HepG2 (cell line): ENCODE data around the gene POU2F1. TPM values are rescaled to one million over a fixed set of nuclear protein-coding genes. Genes with fewer than 3 reads are reported as not detected.
A peak's percentile ranks its signal among the peaks of the same experiment; 100 is the strongest.

Source experiments
- ATAC-seq: fragments of 200-7000 bp; cut with Tn5 transposase; 3 replicates; pipeline ENCODE4 v1.9.1; 2020; ENCODE audit warnings: mild to moderate bottlenecking, moderate library complexity
- BruUV-seq: library from RNA; stranded (reverse); fragments of 400-500 nt; replicated peaks from 2 replicates; lab custom pipeline; 2021; lab: Mats Ljungman, UMichigan
- CTCF ChIA-PET: fragments of 300-600 bp; formaldehyde crosslinking; extraction: SDS; loops from one replicate; lab custom pipeline; 2021; ENCODE audit warnings: low total read pairs, inconsistent platforms, low intra/inter-chr PET ratio; lab: Yijun Ruan, JAX
- POLR2A ChIA-PET: fragments of 350-600 bp; sonication (Branson Sonifier 250); formaldehyde crosslinking; loops from one replicate; lab custom pipeline; 2020; ENCODE audit warnings: antibody characterized with exemption, inconsistent platforms; lab: Yijun Ruan, JAX
- DNase-seq: peaks from one replicate; pipeline ENCODE4 v3.0.0-alpha.2; 2015; ENCODE audit warnings: low spot score
- FAIRE-seq: peaks from 3 replicates; lab custom pipeline; 2011; peaks lifted over from hg19 to GRCh38; lab: Jason Lieb, UNC
- H2AFZ ChIP-seq: one replicate; pipeline ENCODE4 v1.6.1; 2011; ENCODE audit warnings: low read length, inconsistent platforms
- H3K27ac ChIP-seq: fragments of 300-600 bp; 3 replicates; pipeline ENCODE4 v1.8.0; 2011; ENCODE audit warnings: mixed run types, mild to moderate bottlenecking, mixed read lengths, low read length, inconsistent platforms; ENCODE audit not compliant: insufficient read depth; ENCODE audit errors: extremely low read length
- H3K27me3 ChIP-seq, 2 experiments: fragments of 200-600 bp in 1 of 2; 2 replicates in 1 of 2; 3 replicates in 1 of 2; pipeline versions ENCODE4 v1.6.0 to v1.8.0; 2011; ENCODE audit warnings: low read length in 2 of 2, mild to moderate bottlenecking in 2 of 2, moderate library complexity in 2 of 2, inconsistent platforms in 1 of 2; ENCODE audit not compliant: insufficient read depth in 2 of 2, control insufficient read depth in 1 of 2
- H3K36me3 ChIP-seq, 2 experiments: fragments of 200-600 bp in 1 of 2; replicated peaks in 1 of 2; 2 replicates in 1 of 2; 3 replicates in 1 of 2; pipeline versions ENCODE4 v1.5.1 to v1.8.0; 2011; ENCODE audit warnings: low read length in 2 of 2, inconsistent platforms in 1 of 2; ENCODE audit not compliant: insufficient read depth in 2 of 2, control insufficient read depth in 1 of 2
- H3K4me1 ChIP-seq: 2 replicates; pipeline ENCODE4 v1.5.1; 2012; ENCODE audit warnings: low read length, inconsistent platforms; ENCODE audit not compliant: insufficient read depth
- H3K4me2 ChIP-seq: 2 replicates; pipeline ENCODE4 v1.6.0; 2011; ENCODE audit warnings: low read depth, low read length, inconsistent platforms
- H3K4me3 ChIP-seq, 3 experiments: fragments of 200-600 bp in 1 of 3; sonication (generic), shearing (Covaris generic) in 1 of 3; replicated peaks in 1 of 3; 2 replicates each; pipeline ENCODE4 v1.5.1; 2011 to 2016; ENCODE audit warnings: low read length in 3 of 3, inconsistent platforms in 2 of 3, low read depth in 2 of 3, mild to moderate bottlenecking in 2 of 3, control low read depth in 1 of 3, mixed read lengths in 1 of 3; ENCODE audit not compliant: insufficient read depth in 1 of 3
- H3K79me2 ChIP-seq: one replicate; pipeline ENCODE4 v1.6.1; 2011; ENCODE audit warnings: low read length, inconsistent platforms; ENCODE audit not compliant: insufficient read depth
- H3K9ac ChIP-seq: 2 replicates; pipeline ENCODE4 v1.6.0; 2011; ENCODE audit warnings: mild to moderate bottlenecking, low read depth, low read length, inconsistent platforms; ENCODE audit not compliant: insufficient read depth
- H3K9me3 ChIP-seq: 2 replicates; pipeline ENCODE4 v1.5.1; 2012; ENCODE audit warnings: mild to moderate bottlenecking, low read length
- H4K20me1 ChIP-seq: 2 replicates; pipeline ENCODE4 v1.6.0; 2011; ENCODE audit warnings: inconsistent platforms, mild to moderate bottlenecking, low read length, moderate library complexity; ENCODE audit not compliant: insufficient read depth
- ARNT2 ChIP-seq: sonication (generic); formaldehyde crosslinking; IDR thresholded peaks from 2 replicates; pipeline ENCODE4 v1.8.0; 2022; ENCODE audit warnings: mild to moderate bottlenecking, low read depth, missing genetic modification reagents, moderate library complexity
- FOSL1 ChIP-seq: sonication (generic); formaldehyde crosslinking; IDR thresholded peaks from 2 replicates; pipeline ENCODE4 v1.9.0; 2021; ENCODE audit warnings: missing genetic modification reagents, borderline replicate concordance
- FOXK2 ChIP-seq: fragments of 450-650 bp; IDR thresholded peaks from 2 replicates; pipeline ENCODE4 v1.6.1; 2016
- KIAA2018 ChIP-seq: sonication (generic); formaldehyde crosslinking; IDR thresholded peaks from 2 replicates; pipeline ENCODE4 v1.5.0; 2020; ENCODE audit warnings: mild to moderate bottlenecking, missing genetic modification reagents, borderline replicate concordance
- MAFK ChIP-seq, 2 experiments: IDR thresholded peaks in 1 of 2; conservative IDR thresholded peaks in 1 of 2; 2 replicates each; pipeline ENCODE4 v1.6.1; 2011; ENCODE audit warnings: improper control_type of control experiment in 2 of 2, low read length in 2 of 2
- MXI1 ChIP-seq: IDR thresholded peaks from 3 replicates; pipeline ENCODE4 v1.6.1; 2012; ENCODE audit warnings: low read depth, low read length, inconsistent platforms, borderline replicate concordance
- NCOA2 ChIP-seq: sonication (generic); formaldehyde crosslinking; IDR thresholded peaks from 2 replicates; pipeline ENCODE4 v1.8.0; 2022; ENCODE audit warnings: inconsistent platforms
- NR2F6 ChIP-seq, 2 experiments: IDR thresholded peaks; 2 replicates each; pipeline ENCODE4 v1.6.1; 2016; ENCODE audit warnings: antibody characterized with exemption in 1 of 2, mild to moderate bottlenecking in 1 of 2
- SOX5 ChIP-seq: IDR thresholded peaks from 2 replicates; pipeline ENCODE4 v1.6.1; 2016; ENCODE audit warnings: borderline replicate concordance
- SUZ12 ChIP-seq: fragments of 150-350 bp; IDR thresholded peaks from 2 replicates; pipeline ENCODE4 v1.6.1; 2014; ENCODE audit warnings: low read depth, low read length
- ZNF598 ChIP-seq: sonication (generic); formaldehyde crosslinking; IDR thresholded peaks from 2 replicates; pipeline ENCODE4 v1.5.1; 2020; ENCODE audit warnings: mild to moderate bottlenecking, missing genetic modification reagents, borderline replicate concordance
- ZNF644 ChIP-seq: IDR thresholded peaks from 2 replicates; pipeline ENCODE4 v1.6.1; 2016; ENCODE audit warnings: low read depth
- ZNF660 ChIP-seq: sonication (generic); formaldehyde crosslinking; IDR thresholded peaks from 2 replicates; pipeline ENCODE4 v1.5.1; 2020; ENCODE audit warnings: mild to moderate bottlenecking, low read depth, missing genetic modification reagents, borderline replicate concordance
- ZNF75D ChIP-seq: sonication (generic); formaldehyde crosslinking; IDR thresholded peaks from 2 replicates; pipeline ENCODE4 v1.8.1; 2023; ENCODE audit warnings: missing genetic modification reagents, mild to moderate bottlenecking, borderline replicate concordance
- ZSCAN20 ChIP-seq: sonication (generic); formaldehyde crosslinking; IDR thresholded peaks from 2 replicates; pipeline ENCODE4 v1.4.0; 2020; ENCODE audit warnings: missing genetic modification reagents, mild to moderate bottlenecking, borderline replicate concordance
- whole genome bisulfite sequencing: methylation state at CpG from one replicate; pipeline ENCODE4 v1.1.6; 2017; ENCODE audit warnings: low lambda C conversion rate; 5-methylcytosine and 5-hydroxymethylcytosine counted together
- in situ Hi-C: cut with HindIII; loops from 2 replicates; pipeline ENCODE4 v1.10.0; 2017; ENCODE audit warnings: low pct_unique_long_range_greater_than_20kb; ENCODE audit not compliant: extremely low pct_ligation_motif_present
- intact Hi-C: fragments of 100-400 bp; cut with micrococcal nuclease; formaldehyde crosslinking; loops from one replicate; pipeline ENCODE4 v1.10.0; 2022; ENCODE audit not compliant: unreplicated experiment
- polyA plus RNA-seq, 8 experiments: library from polyadenylated mRNA; depleted of rRNA in 3 of 8; stranded (reverse) in 7 of 8; unstranded in 1 of 8; fragments of >200 nt; fragmentation: Illumina TruSeq in 4 of 8; extraction: Trizol in 4 of 8; gene quantifications; 2 replicates each; pipeline versions ENCODE4 v1.2.1 to v1.2.3, GENCODE V29; 2011 to 2016; ENCODE audit warnings: low read depth in 4 of 8, missing spikeins in 1 of 8, mixed read lengths in 1 of 8; ENCODE audit not compliant: insufficient read depth in 1 of 8
- total RNA-seq, 5 experiments: library from RNA; depleted of rRNA; stranded (reverse); fragments of >200 nt; fragmentation: Illumina TruSeq; extraction: Trizol; gene quantifications; 2 replicates each; pipeline ENCODE4 v1.2.3, GENCODE V29; 2016; ENCODE audit warnings: low read depth in 1 of 5

The POU2F1 gene
- total and polyA plus RNA-seq, 2 of the 13 experiments (the other 11 are each of a cell fraction or from before 2014, with no cell fraction given): 10.2 to 13.0 TPM

GRCh38 chr1:167369933-167370332 lies 149.2 kb downstream of the POU2F1 start:
- H3K79me2 ChIP-seq: no peaks in the 10 kb centered on the region
- no peaks in the 10 kb centered on the region for H3K4me1 ChIP-seq

GRCh38 chr1:167371030-167371429 lies 150.3 kb downstream of the POU2F1 start:
- DNase-seq: no peak
- no TSS peak for BruUV-seq
- in situ Hi-C loops (no loop called here), intact Hi-C loops (no loop called here)
- Histone ChIP-seq H3K9ac (no peak overlapping the region), H3K4me3 (no peak overlapping the region), H2AFZ (no peak overlapping the region), H3K79me2 (no peaks in the 10 kb centered on the region), H3K27me3 (no peaks in the 10 kb centered on the region), H3K4me2 (no peak overlapping the region), H4K20me1 (no peaks in the 10 kb centered on the region), H3K4me1 (no peaks in the 10 kb centered on the region), H3K36me3 (peaks cover 1 to 17% of the 10 kb centered on the region in 2 experiments; a peak in 3 of 5 replicates), H3K9me3 (no peaks in the 10 kb centered on the region), H3K27ac (no peak overlapping the region)
- FAIRE-seq: peak; percentile 12
- ChIA-PET CTCF (no interaction called here), POLR2A (no interaction called here)
- 95% methylated on average over 4 of the region's 4 CpGs for WGBS
- ATAC-seq: no peak
- TF ChIP-seq NR2F6 (IDR thresholded peaks at IDR 0.05): no peak
- no peak for TF ChIP-seq NR2F6 (CRISPR knock-in tag; IDR thresholded peaks at IDR 0.05)
- TF ChIP-seq ZNF644 (CRISPR knock-in tag): no peak
- TF ChIP-seq ZNF660 (CRISPR knock-in tag): no peak
- TF ChIP-seq ZNF598 (CRISPR knock-in tag): no peak
- no peak for TF ChIP-seq MAFK (conservative IDR thresholded peaks at IDR 0.05 in 1 of 2, IDR thresholded peaks at IDR 0.05 in 1 of 2; ENCODE audit: low read length in 2 of 2)
- TF ChIP-seq ZSCAN20: no peak
- no peak for TF ChIP-seq ZNF75D
- no peak for TF ChIP-seq KIAA2018 (CRISPR knock-in tag)

More at GRCh38 chr1:167369933-167370332, 149.2 kb downstream of the POU2F1 start:
- Histone ChIP-seq H3K27ac (no peak overlapping the region), H3K4me3 (no peak overlapping the region), H3K27me3 (no peaks in the 10 kb centered on the region), H3K9ac (no peak overlapping the region), H4K20me1 (no peaks in the 10 kb centered on the region), H2AFZ (no peak overlapping the region), H3K9me3 (no peaks in the 10 kb centered on the region), H3K36me3 (peaks cover 1 to 21% of the 10 kb centered on the region in 2 experiments; a peak in 4 of 5 replicates), H3K4me2 (no peak overlapping the region)
- in situ Hi-C loops: no loop called here
- intact Hi-C loops: no loop called here
- WGBS: 96% methylated on average over 4 of the region's 4 CpGs
- TF ChIP-seq NCOA2 (CRISPR knock-in tag): no peak
- no peak for TF ChIP-seq SOX5 (CRISPR knock-in tag)
- no peak for TF ChIP-seq ARNT2
- TF ChIP-seq SUZ12: no peak
- TF ChIP-seq MXI1: no peak
- no peak for TF ChIP-seq FOXK2
- no peak for TF ChIP-seq FOSL1
- ATAC-seq (no peak), FAIRE-seq (no peak), DNase-seq (no peak)
- ChIA-PET CTCF (no interaction called here), POLR2A (no interaction called here)
- BruUV-seq: no TSS peak
